IMR-90 (cell line): Measurements from ENCODE around the gene TBX4. TPM values are rescaled to one million over a fixed set of nuclear protein-coding genes. Genes with fewer than 3 reads are reported as not detected.
A peak's percentile ranks its signal among the peaks of the same experiment; 100 is the strongest.

Experiments
- ATAC-seq: fragments of 200-7000 bp; cut with Tn5 transposase; 2 replicates; pipeline ENCODE4 v1.9.1; 2020; ENCODE audit warnings: low read depth, mild to moderate bottlenecking, moderate library complexity
- BruUV-seq: library from RNA; stranded (reverse); fragments of 400-500 nt; replicated peaks from 2 replicates; lab custom pipeline; 2021; lab: Mats Ljungman, UMichigan
- CTCF ChIA-PET: fragments of 300-600 bp; formaldehyde crosslinking; extraction: SDS; loops from one replicate; lab custom pipeline; 2021; ENCODE audit warnings: antibody characterized with exemption; lab: Yijun Ruan, JAX
- POLR2A ChIA-PET: fragments of 300-600 bp; sonication (Branson Sonifier 250); formaldehyde crosslinking; loops from one replicate; lab custom pipeline; 2022; ENCODE audit warnings: antibody characterized with exemption; ENCODE audit not compliant: unreplicated experiment; lab: Charles Lee
- DNase-seq: peaks from one replicate; pipeline ENCODE4 v3.0.0; 2013
- H2AFZ ChIP-seq: replicated peaks from 2 replicates; pipeline ENCODE3; 2013; ENCODE audit warnings: low read length, mild to moderate bottlenecking; ENCODE audit not compliant: poor library complexity
- H2AK5ac ChIP-seq: 2 replicates; pipeline ENCODE4 v1.6.1; 2013; ENCODE audit warnings: low read depth, low read length, inconsistent platforms
- H2AK9ac ChIP-seq: replicated peaks from 2 replicates; pipeline ENCODE3; 2013; ENCODE audit warnings: mild to moderate bottlenecking, low read depth, low read length, moderate library complexity; ENCODE audit not compliant: poor library complexity
- H2BK120ac ChIP-seq: 2 replicates; pipeline ENCODE4 v1.6.1; 2013; ENCODE audit warnings: low read depth, low read length, inconsistent platforms
- H2BK15ac ChIP-seq: 3 replicates; pipeline ENCODE4 v1.6.1; 2013; ENCODE audit warnings: low read depth, low read length, inconsistent platforms
- H2BK20ac ChIP-seq: 2 replicates; pipeline ENCODE4 v1.6.1; 2013; ENCODE audit warnings: low read depth, mild to moderate bottlenecking, inconsistent platforms, low read length, moderate library complexity
- H2BK5ac ChIP-seq: 2 replicates; pipeline ENCODE4 v1.6.1; 2013; ENCODE audit warnings: mild to moderate bottlenecking, low read depth, low read length, inconsistent platforms; ENCODE audit not compliant: poor library complexity, severe bottlenecking
- H3K14ac ChIP-seq: replicated peaks from 2 replicates; pipeline ENCODE4 v1.6.1; 2013; ENCODE audit warnings: low read depth, low read length, inconsistent platforms
- H3K18ac ChIP-seq: 2 replicates; pipeline ENCODE4 v1.6.1; 2013; ENCODE audit warnings: low read depth, low read length, control low read depth
- H3K23ac ChIP-seq: 2 replicates; pipeline ENCODE4 v1.6.1; 2013; ENCODE audit warnings: low read depth, low read length, inconsistent platforms
- H3K27ac ChIP-seq: 2 replicates; pipeline ENCODE4 v1.5.1; 2013; ENCODE audit warnings: mild to moderate bottlenecking, control low read depth, low read length; ENCODE audit not compliant: insufficient read depth
- H3K27me3 ChIP-seq: 2 replicates; pipeline ENCODE4 v1.6.1; 2013; ENCODE audit warnings: low read length; ENCODE audit not compliant: control insufficient read depth, insufficient read depth
- H3K36me3 ChIP-seq: 2 replicates; pipeline ENCODE4 v1.6.1; 2013; ENCODE audit warnings: low read length, mixed read lengths; ENCODE audit not compliant: control insufficient read depth, insufficient read depth
- H3K4ac ChIP-seq: 2 replicates; pipeline ENCODE4 v1.6.1; 2013; ENCODE audit warnings: low read depth, low read length, inconsistent platforms
- H3K4me1 ChIP-seq: 2 replicates; pipeline ENCODE4 v1.6.1; 2013; ENCODE audit warnings: low read length, mixed read lengths; ENCODE audit not compliant: control insufficient read depth, insufficient read depth
- H3K4me2 ChIP-seq: 2 replicates; pipeline ENCODE4 v1.6.1; 2013; ENCODE audit warnings: low read depth, mild to moderate bottlenecking, control low read depth, low read length, moderate library complexity
- H3K4me3 ChIP-seq: 2 replicates; pipeline ENCODE4 v1.5.1; 2013; ENCODE audit warnings: low read depth, mild to moderate bottlenecking, control low read depth, low read length, moderate library complexity; ENCODE audit not compliant: insufficient read depth
- H3K56ac ChIP-seq: 2 replicates; pipeline ENCODE4 v1.6.1; 2013; ENCODE audit warnings: low read length, inconsistent platforms; ENCODE audit not compliant: insufficient read depth; ENCODE audit errors: extremely low read depth
- H3K79me1 ChIP-seq, 2 experiments: 2 replicates each; pipeline ENCODE4 v1.6.1; 2013; ENCODE audit warnings: low read length in 2 of 2, inconsistent platforms in 1 of 2, low read depth in 1 of 2
- H3K9ac ChIP-seq: 2 replicates; pipeline ENCODE4 v1.6.1; 2013; ENCODE audit warnings: low read depth, low read length, control low read depth
- H3K9me1 ChIP-seq: 2 replicates; pipeline ENCODE4 v1.6.1; 2013; ENCODE audit warnings: low read length, inconsistent platforms; ENCODE audit not compliant: insufficient read depth
- H3K9me3 ChIP-seq: 2 replicates; pipeline ENCODE4 v1.6.1; 2013; ENCODE audit warnings: low read length; ENCODE audit not compliant: control insufficient read depth, insufficient read depth
- H4K20me1 ChIP-seq: 2 replicates; pipeline ENCODE4 v1.6.1; 2013; ENCODE audit warnings: low read length, inconsistent platforms; ENCODE audit not compliant: insufficient read depth
- H4K5ac ChIP-seq: 2 replicates; pipeline ENCODE4 v1.6.1; 2013; ENCODE audit warnings: mild to moderate bottlenecking, low read depth, low read length, control low read depth
- H4K8ac ChIP-seq, 2 experiments: 2 replicates each; pipeline ENCODE4 v1.6.1; 2013; ENCODE audit warnings: low read depth in 2 of 2, low read length in 2 of 2, control low read depth in 1 of 2, inconsistent platforms in 1 of 2
- H4K91ac ChIP-seq: 2 replicates; pipeline ENCODE4 v1.6.1; 2013; ENCODE audit warnings: low read depth, low read length, inconsistent platforms; ENCODE audit not compliant: insufficient read depth
- BHLHE40 ChIP-seq: fragments of 150-350 bp; IDR thresholded peaks from 2 replicates; pipeline ENCODE4 v1.6.1; 2016; ENCODE audit warnings: mild to moderate bottlenecking, low read depth, low read length
- CEBPB ChIP-seq: IDR thresholded peaks from 2 replicates; pipeline ENCODE4 v1.6.1; 2012; ENCODE audit warnings: low read depth, low read length, improper control_type of control experiment
- CHD1 ChIP-seq: IDR thresholded peaks from 2 replicates; pipeline ENCODE4 v1.6.1; 2012; ENCODE audit warnings: low read depth, low read length, improper control_type of control experiment
- CTCF ChIP-seq: conservative IDR thresholded peaks from 2 replicates; pipeline ENCODE4 v1.5.1; 2012; ENCODE audit warnings: mild to moderate bottlenecking, low read depth, low read length, improper control_type of control experiment
- ELK1 ChIP-seq: fragments of 150-350 bp; IDR thresholded peaks from 2 replicates; pipeline ENCODE4 v1.6.1; 2016; ENCODE audit warnings: low read depth, mild to moderate bottlenecking, low read length, moderate library complexity, borderline replicate concordance
- MAZ ChIP-seq: IDR thresholded peaks from 2 replicates; pipeline ENCODE4 v1.6.1; 2012; ENCODE audit warnings: low read depth, mild to moderate bottlenecking, low read length, improper control_type of control experiment, moderate library complexity, borderline replicate concordance
- NFE2L2 ChIP-seq: fragments of 150-350 bp; IDR thresholded peaks from 2 replicates; pipeline ENCODE4 v1.6.1; 2016; ENCODE audit warnings: low read depth, mild to moderate bottlenecking, low read length
- RCOR1 ChIP-seq: IDR thresholded peaks from 2 replicates; pipeline ENCODE4 v1.6.1; 2012; ENCODE audit warnings: mild to moderate bottlenecking, low read length, improper control_type of control experiment; ENCODE audit not compliant: insufficient replicate concordance
- WGBS, 2 experiments: methylation state at CpG; one replicate each; pipeline versions ENCODE4 v1.1.5 to v1.1.7; 2013; ENCODE audit warnings: missing lambda C conversion rate in 2 of 2; ENCODE audit not compliant: insufficient read length in 1 of 2; ENCODE audit errors: extremely low coverage in 2 of 2; 5-methylcytosine and 5-hydroxymethylcytosine counted together
- dilution Hi-C: fragments of 300-500 bp; cut with HindIII; formaldehyde crosslinking; loops from one replicate; pipeline ENCODE4 v1.14.3; 2018; ENCODE audit warnings: low sequenced_read_pairs; ENCODE audit not compliant: unreplicated experiment
- in situ Hi-C: fragments of 300-500 bp; cut with MboI; formaldehyde crosslinking; loops from 3 replicates; pipeline ENCODE4 v1.14.3; 2019; ENCODE audit warnings: low sequenced_read_pairs, inconsistent platforms, mixed read lengths
- intact Hi-C: fragments of 100-400 bp; cut with micrococcal nuclease; formaldehyde crosslinking; loops from 2 replicates; pipeline ENCODE4 v1.10.0; 2022
- polyA plus RNA-seq, 3 experiments: library from polyadenylated mRNA; depleted of rRNA; stranded (reverse); fragments of >200 nt; gene quantifications; 2 replicates each; pipeline ENCODE4 v1.2.3, GENCODE V29; 2012; ENCODE audit warnings: low replicate concordance in 1 of 3
- total RNA-seq: library from RNA; depleted of rRNA; stranded (reverse); fragments of >200 nt; gene quantifications from 2 replicates; pipeline ENCODE4 v1.2.3, GENCODE V29; 2012

Gene TBX4
- total and polyA plus RNA-seq, 2 of the 4 experiments (the other 2 are of a cell fraction): 0.05 TPM; not detected in 1

GRCh38 chr17:61431594-61432311 lies 20.5 kb upstream of the TBX4 start:
- no peak overlapping the region for H2BK20ac ChIP-seq
- no peak overlapping the region for H4K91ac ChIP-seq
- no CpG with 5 or more reads among the region's 4 CpGs for WGBS, 2 experiments
- H2BK5ac ChIP-seq: no peak overlapping the region
- H3K9me1 ChIP-seq: peaks cover 3% of the 10 kb centered on the region; the same call in 1 of the 2 replicates
- no peak overlapping the region for H3K23ac ChIP-seq
- H4K8ac ChIP-seq: no peak overlapping the region
- dilution Hi-C loops: no loop called here
- no peak overlapping the region for H3K18ac ChIP-seq
- H3K4me2 ChIP-seq: peak overlapping the region; percentile 44; the same call in 1 of the 2 replicates
- peaks cover 4% of the 10 kb centered on the region; the same call in 1 of the 2 replicates for H3K9me3 ChIP-seq
- no peak overlapping the region for H2AK5ac ChIP-seq
- TF ChIP-seq BHLHE40 (no peak), NFE2L2 (no peak), CHD1 (no peak), CEBPB (peak; percentile 88), MAZ (no peak), CTCF (no peak), ELK1 (no peak), RCOR1 (no peak)
- no peak overlapping the region for H2BK15ac ChIP-seq
- intact Hi-C loops: loop anchor here (2.0 kb wide), 1 partner anchor 73 kb away; no protein-coding TSS in a partner anchor
- CTCF ChIA-PET: interaction anchor here (0.6 kb wide), 2 partner anchors 86 to 196 kb away, joined by 5 to 7 read pairs; no protein-coding TSS in a partner anchor
- H3K56ac ChIP-seq: no peak overlapping the region
- peaks cover 3% of the 10 kb centered on the region for H3K4me1 ChIP-seq
- no peak overlapping the region for H3K9ac ChIP-seq
- DNase-seq (peak; percentile 76), ATAC-seq (peak; percentile 94)
- no peak overlapping the region for H3K14ac ChIP-seq
- no peak overlapping the region for H3K4ac ChIP-seq
- BruUV-seq: no TSS peak
- H2AK9ac ChIP-seq: no peak overlapping the region
- H3K79me1 ChIP-seq: no peaks in the 10 kb centered on the region
- H4K20me1 ChIP-seq: no peaks in the 10 kb centered on the region
- H3K4me3 ChIP-seq: no peak overlapping the region
- no peak overlapping the region for H4K5ac ChIP-seq
- H2BK120ac ChIP-seq: no peak overlapping the region
- no peaks in the 10 kb centered on the region for H3K36me3 ChIP-seq
- no peak overlapping the region for H3K27ac ChIP-seq
- H3K27me3 ChIP-seq: no peaks in the 10 kb centered on the region
- no peak overlapping the region for H2AFZ ChIP-seq
- in situ Hi-C loops: no loop called here
- POLR2A ChIA-PET: no interaction called here
